M059J (cell line): ENCODE results near the gene ESRP2. TPM values are rescaled to one million over a fixed set of nuclear protein-coding genes. Genes with fewer than 3 reads are reported as not detected.

Experiments
- DNase-seq: peaks from one replicate; pipeline ENCODE4 v3.0.0-alpha.2; 2012; ENCODE audit warnings: low read depth
- total RNA-seq: library from RNA; depleted of rRNA; stranded (reverse); fragments of >200 nt; shearing (Covaris generic); gene quantifications from 2 replicates; pipeline ENCODE4 v1.2.3, GENCODE V29; 2014; rRNA removed

Gene ESRP2
- total RNA-seq, 1 experiment from 2014 or later, result not detected

GRCh38 chr16:68217506-68217905 is 18.4 kb downstream of the ESRP2 start:
- no peak for DNase-seq

GRCh38 chr16:68216240-68216639 is 19.7 kb downstream of the ESRP2 start:
- DNase-seq, result no peak

- DNase-seq, result no peak
These were observed 20.6 kb downstream of the ESRP2 start for GRCh38 chr16:68215302-68215701.

GRCh38 chr16:68214726-68215125 is 21.2 kb downstream of the ESRP2 start:
- no peak for DNase-seq

GRCh38 chr16:68206245-68206644 is 29.7 kb downstream of the ESRP2 start:
- DNase-seq, result no peak

- peak; percentile 4 for DNase-seq
These were observed 33.8 kb downstream of the ESRP2 start for GRCh38 chr16:68202091-68202519.

- peak; percentile 16 for DNase-seq
These were observed 35.7 kb downstream of the ESRP2 start for GRCh38 chr16:68200088-68200783.

- DNase-seq, result peak; percentile 16
These were observed 38.7 kb downstream of the ESRP2 start for GRCh38 chr16:68197250-68197649.

- DNase-seq, result no peak
These were observed 41.7 kb downstream of the ESRP2 start for GRCh38 chr16:68194251-68194650.

GRCh38 chr16:68190736-68191510 is 45.0 kb downstream of the ESRP2 start:
- no peak for DNase-seq

GRCh38 chr16:68190081-68190480 is 45.8 kb downstream of the ESRP2 start:
- no peak for DNase-seq

- no peak for DNase-seq
These were observed 47.8 kb downstream of the ESRP2 start for GRCh38 chr16:68188170-68188569.

GRCh38 chr16:68187505-68187904 is 48.4 kb downstream of the ESRP2 start:
- no peak for DNase-seq

GRCh38 chr16:68186877-68187276 is 49.0 kb downstream of the ESRP2 start:
- DNase-seq, result no peak

GRCh38 chr16:68183046-68183445 is 52.9 kb downstream of the ESRP2 start:
- DNase-seq, result no peak

GRCh38 chr16:68179855-68180254 is 56.1 kb downstream of the ESRP2 start:
- DNase-seq, result no peak

- no peak for DNase-seq
These were observed 56.6 kb downstream of the ESRP2 start for GRCh38 chr16:68179196-68179795.

Other genes with a start within 250 kb of the ESRP2 start
- gene DPEP2, start 236.6 kb downstream of the ESRP2 start, total RNA-seq, result not detected in 2 replicates
- not detected in 2 replicates for gene DPEP2NB, start 220.2 kb downstream of the ESRP2 start, total RNA-seq
- gene DDX28, start 212.9 kb downstream of the ESRP2 start, total RNA-seq, result 11.7 and 13.8 TPM in 2 replicates
- gene DUS2, start 212.8 kb downstream of the ESRP2 start, total RNA-seq, result 10.7 and 20.6 TPM in 2 replicates
- gene NFATC3, start 150.8 kb downstream of the ESRP2 start, total RNA-seq, result 24.9 and 31.9 TPM in 2 replicates
- gene PLA2G15, start 9.2 kb upstream of the ESRP2 start, total RNA-seq, result 26.2 and 36.6 TPM in 2 replicates
- 12.1 and 26.1 TPM in 2 replicates for gene SLC7A6, start 28.4 kb upstream of the ESRP2 start, total RNA-seq
- 11.5 and 13.2 TPM in 2 replicates for gene SLC7A6OS, start 74.8 kb upstream of the ESRP2 start, total RNA-seq
- gene PRMT7, start 74.9 kb upstream of the ESRP2 start, total RNA-seq, result 34.4 and 44.2 TPM in 2 replicates
- 0.25 TPM in 1 of 2 replicates, not detected in the other for gene SMPD3, start 212.4 kb upstream of the ESRP2 start, total RNA-seq